Psoas muscle (tissue), 8 donors: ENCODE data around the gene ADAMTS16. TPM values are rescaled to one million over a fixed set of nuclear protein-coding genes. Genes with fewer than 3 reads are reported as not detected.

Experiments
- ATAC-seq, 4 donors: fragments of 200-7000 bp; cut with Tn5 transposase; one replicate each; pipeline ENCODE4 v1.9.1; 2020; ENCODE audit warnings: moderate library complexity in 3 of 4, mild to moderate bottlenecking in 2 of 4
- DNase-seq, 2 donors: peaks; one replicate each; pipeline ENCODE4 v3.0.0-alpha.2; 2020
- H3K27ac ChIP-seq: fragments of 200-600 bp; one replicate; pipeline ENCODE4 v1.8.0; 2022
- H3K27me3 ChIP-seq, 3 donors: fragments of 200-600 bp in 1 of 3; one replicate each; pipeline versions ENCODE4 v1.6.1 to v1.8.0; 2013 to 2022; ENCODE audit warnings: low read length in 2 of 3, mild to moderate bottlenecking in 2 of 3, moderate library complexity in 1 of 3; ENCODE audit not compliant: insufficient read depth in 3 of 3
- H3K36me3 ChIP-seq, 2 donors: fragments of 200-600 bp in 1 of 2; one replicate each; pipeline versions ENCODE4 v1.6.1 to v1.8.0; 2013 to 2022; ENCODE audit warnings: low read depth in 1 of 2, mild to moderate bottlenecking in 1 of 2, moderate library complexity in 1 of 2; ENCODE audit not compliant: insufficient read depth in 1 of 2
- H3K4me1 ChIP-seq: fragments of 200-600 bp; one replicate; pipeline ENCODE4 v1.8.0; 2022
- H3K4me3 ChIP-seq: fragments of 200-600 bp; one replicate; pipeline ENCODE4 v1.8.0; 2022; ENCODE audit warnings: mild to moderate bottlenecking
- H3K9me3 ChIP-seq: fragments of 200-600 bp; one replicate; pipeline ENCODE4 v1.8.0; 2022
- CTCF ChIP-seq: fragments of 200-600 bp; IDR thresholded peaks from one replicate; pipeline ENCODE4 v1.8.0; 2022; ENCODE audit warnings: antibody characterized with exemption
- WGBS, 3 donors: extraction: QIAGEN DNeasy Blood & Tissue Kit; methylation state at CpG; one replicate each; pipeline versions ENCODE4 v1.1.6 to v1.1.7; 2013; 5-methylcytosine and 5-hydroxymethylcytosine counted together
- intact Hi-C, 2 donors: fragments of 100-400 bp; cut with DNase I; formaldehyde crosslinking; loops; one replicate each; pipeline versions ENCODE4 v1.11.0 to v1.14.2; 2022
- polyA plus RNA-seq, 3 donors: library from polyadenylated mRNA; stranded (reverse); fragments of 200-250 nt; gene quantifications; one replicate each; pipeline ENCODE4 v1.2.3, GENCODE V29; 2013
- total RNA-seq, 4 donors: library from RNA; stranded (reverse); fragmentation: NEBNext Ultra II Directional in 2 of 4; extraction: Animal tissue kit (Norgen Biotek cat#: 25700) in 2 of 4; gene quantifications; one replicate each; pipeline versions ENCODE4 v1.2.1 to v1.2.4, GENCODE V29; 2021 to 2023
- donor health status: healthy with polysubstance abuse.
- donor health status: DM: no; HTN: no; CAD: no; lungs with moderate emphysema.
- donor health status: Bipolar disorder and iron deficiency.
- donor health status: healthy.
- donor health status: DM: yes; HTN: yes; CAD: no.
- donor health status: DM: no; HTN: no; CAD: no.
- donor health status: DM: no; HTN: no; CAD: no.
- donor health status: DM: yes; HTN: yes; CAD: no.

The ADAMTS16 gene
- total and polyA plus RNA-seq, 7 donors = 0.01 to 0.27 (median 0.06) TPM; not detected in 1

GRCh38 chr5:5195128-5195918 is 55.2 kb downstream of the ADAMTS16 start:
- H3K4me1 ChIP-seq = no peaks in the 10 kb centered on the region
- TF ChIP-seq CTCF = no peak
- DNase-seq = no peak
- no peaks in the 10 kb centered on the region for H3K36me3 ChIP-seq
- no peak overlapping the region for H3K27ac ChIP-seq
- H3K27me3 ChIP-seq = no peaks in the 10 kb centered on the region
- H3K9me3 ChIP-seq = no peaks in the 10 kb centered on the region
- H3K4me3 ChIP-seq = no peak overlapping the region
- 84 to 90% (median 88%) methylated on average over 4 of the region's 4 CpGs for WGBS, 3 donors
- intact Hi-C loops = no loop called here
- no peak for ATAC-seq

- no peak for TF ChIP-seq CTCF
- intact Hi-C loops = no loop called here
- no peaks in the 10 kb centered on the region for H3K4me1 ChIP-seq
- no peak for ATAC-seq
- no peaks in the 10 kb centered on the region for H3K36me3 ChIP-seq
- WGBS, 3 donors = 86 to 92% (median 89%) methylated on average over 7 of the region's 7 CpGs
- H3K9me3 ChIP-seq = no peaks in the 10 kb centered on the region
- H3K27me3 ChIP-seq = no peaks in the 10 kb centered on the region
- H3K27ac ChIP-seq = no peak overlapping the region
- no peak overlapping the region for H3K4me3 ChIP-seq
- DNase-seq = no peak
These were observed 58.0 kb downstream of the ADAMTS16 start for GRCh38 chr5:5198135-5198534.

GRCh38 chr5:5198815-5199214 is 58.7 kb downstream of the ADAMTS16 start:
- H3K4me1 ChIP-seq = no peaks in the 10 kb centered on the region
- H3K27ac ChIP-seq = no peak overlapping the region
- H3K9me3 ChIP-seq = no peaks in the 10 kb centered on the region
- TF ChIP-seq CTCF = no peak
- DNase-seq = no peak
- no peak overlapping the region for H3K4me3 ChIP-seq
- intact Hi-C loops = no loop called here
- H3K27me3 ChIP-seq = no peaks in the 10 kb centered on the region
- 0% methylated on average over 1 of the region's 1 CpG for WGBS, 3 donors
- no peaks in the 10 kb centered on the region for H3K36me3 ChIP-seq
- no peak for ATAC-seq

GRCh38 chr5:5199495-5199894 is 59.4 kb downstream of the ADAMTS16 start:
- no peaks in the 10 kb centered on the region for H3K4me1 ChIP-seq
- TF ChIP-seq CTCF = no peak
- 70 to 79% (median 73%) methylated on average over 6 of the region's 6 CpGs for WGBS, 3 donors
- no peak overlapping the region for H3K27ac ChIP-seq
- no peak for DNase-seq
- no peaks in the 10 kb centered on the region for H3K36me3 ChIP-seq
- no peaks in the 10 kb centered on the region for H3K9me3 ChIP-seq
- intact Hi-C loops = no loop called here
- ATAC-seq = no peak
- no peak overlapping the region for H3K4me3 ChIP-seq
- H3K27me3 ChIP-seq = no peaks in the 10 kb centered on the region

- WGBS, 3 donors = 84 to 94% (median 94%) methylated on average over 5 of the region's 5 CpGs
- no peaks in the 10 kb centered on the region for H3K36me3 ChIP-seq
- no peaks in the 10 kb centered on the region for H3K4me1 ChIP-seq
- TF ChIP-seq CTCF = no peak
- H3K27me3 ChIP-seq = no peaks in the 10 kb centered on the region
- H3K4me3 ChIP-seq = no peak overlapping the region
- no peak overlapping the region for H3K27ac ChIP-seq
- DNase-seq (no peak), ATAC-seq (no peak)
- no peaks in the 10 kb centered on the region for H3K9me3 ChIP-seq
- intact Hi-C loops = no loop called here
These were observed 60.0 kb downstream of the ADAMTS16 start for GRCh38 chr5:5200133-5200532.
